ENCODE results near the gene CAPN15.

DNA sequence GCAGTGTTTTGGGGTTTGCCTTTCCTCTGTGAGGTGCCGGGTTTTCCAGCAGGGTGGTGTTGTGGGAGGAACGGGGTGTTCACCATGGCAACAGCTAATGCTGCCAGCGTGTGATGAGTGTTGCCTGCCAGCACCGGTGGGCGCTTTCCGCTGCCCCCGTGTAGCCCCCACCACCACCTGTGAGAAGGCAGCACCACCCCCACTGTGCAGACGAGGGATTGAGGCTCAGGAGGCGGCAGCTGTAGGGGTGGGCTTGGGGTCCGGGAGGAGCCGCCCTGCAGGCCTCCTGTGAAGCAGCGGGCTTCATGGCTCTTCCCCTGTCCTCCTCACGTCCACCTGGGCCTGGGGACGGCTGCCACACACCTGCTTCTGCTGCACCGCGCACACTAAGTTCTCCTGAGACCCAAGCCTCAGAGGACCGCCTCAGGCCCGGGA, 67.6 kb downstream of the CAPN15 start:
- TF ChIP-seq, protein P1, sequence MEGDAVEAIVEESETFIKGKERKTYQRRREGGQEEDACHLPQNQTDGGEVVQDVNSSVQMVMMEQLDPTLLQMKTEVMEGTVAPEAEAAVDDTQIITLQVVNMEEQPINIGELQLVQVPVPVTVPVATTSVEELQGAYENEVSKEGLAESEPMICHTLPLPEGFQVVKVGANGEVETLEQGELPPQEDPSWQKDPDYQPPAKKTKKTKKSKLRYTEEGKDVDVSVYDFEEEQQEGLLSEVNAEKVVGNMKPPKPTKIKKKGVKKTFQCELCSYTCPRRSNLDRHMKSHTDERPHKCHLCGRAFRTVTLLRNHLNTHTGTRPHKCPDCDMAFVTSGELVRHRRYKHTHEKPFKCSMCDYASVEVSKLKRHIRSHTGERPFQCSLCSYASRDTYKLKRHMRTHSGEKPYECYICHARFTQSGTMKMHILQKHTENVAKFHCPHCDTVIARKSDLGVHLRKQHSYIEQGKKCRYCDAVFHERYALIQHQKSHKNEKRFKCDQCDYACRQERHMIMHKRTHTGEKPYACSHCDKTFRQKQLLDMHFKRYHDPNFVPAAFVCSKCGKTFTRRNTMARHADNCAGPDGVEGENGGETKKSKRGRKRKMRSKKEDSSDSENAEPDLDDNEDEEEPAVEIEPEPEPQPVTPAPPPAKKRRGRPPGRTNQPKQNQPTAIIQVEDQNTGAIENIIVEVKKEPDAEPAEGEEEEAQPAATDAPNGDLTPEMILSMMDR (IDR thresholded peaks at IDR 0.05) = no peak
- TF ChIP-seq POLR2A (IDR thresholded peaks at IDR 0.05) = no peak

Measured in thyroid gland (tissue), 4 donors.